GM12878 (cell line): ENCODE results near the gene ELK4. TPM values are rescaled to one million over a fixed set of nuclear protein-coding genes. Genes with fewer than 3 reads are reported as not detected.

Experiments used
- ATAC-seq: fragments of 200-7000 bp; cut with Tn5 transposase; 3 replicates; pipeline ENCODE4 v1.9.1; 2020; ENCODE audit warnings: mild to moderate bottlenecking, moderate library complexity
- BruUV-seq: library from RNA; stranded (reverse); fragments of 400-500 nt; replicated peaks from 2 replicates; lab custom pipeline; 2021; lab: Mats Ljungman, UMichigan
- CTCF ChIA-PET: fragments of 300-600 bp; sonication (Branson Sonifier 250); formaldehyde crosslinking; extraction: SDS; loops from one replicate; lab custom pipeline; 2021; ENCODE audit warnings: inconsistent platforms; lab: Yijun Ruan, JAX
- POLR2A ChIA-PET: fragments of 350-600 bp; formaldehyde crosslinking; extraction: SDS; loops from one replicate; lab custom pipeline; 2021; ENCODE audit warnings: inconsistent platforms; lab: Charles Lee
- RAD21 ChIA-PET: fragments of 300-600 bp; sonication (Branson Sonifier 250); formaldehyde crosslinking; loops from one replicate; lab custom pipeline; 2023; ENCODE audit warnings: antibody characterized with exemption; ENCODE audit not compliant: unreplicated experiment; lab: Charles Lee
- SMC1A ChIA-PET: fragments of 300-600 bp; sonication (Branson Sonifier 250); formaldehyde crosslinking; loops from one replicate; lab custom pipeline; 2023; ENCODE audit not compliant: unreplicated experiment, uncharacterized antibody; lab: Charles Lee
- DNase-seq: peaks from one replicate; pipeline ENCODE4 v3.0.0-alpha.2; 2011; ENCODE audit warnings: low read depth, low spot score
- FAIRE-seq: peaks from 3 replicates; lab custom pipeline; 2011; peaks lifted over from hg19 to GRCh38; lab: Jason Lieb, UNC
- H2AFZ ChIP-seq: 2 replicates; pipeline ENCODE4 v1.6.0; 2011; ENCODE audit warnings: low read depth, low read length, control low read depth; ENCODE audit not compliant: control insufficient read depth
- H3K27ac ChIP-seq: 2 replicates; pipeline ENCODE4 v1.5.1; 2011; ENCODE audit warnings: control low read depth; ENCODE audit not compliant: control insufficient read depth, insufficient read depth
- H3K27me3 ChIP-seq, 2 experiments: replicated peaks in 1 of 2; 2 replicates each; pipeline versions ENCODE4 v1.6.0 to v1.6.1; 2011; ENCODE audit warnings: low read length in 1 of 2; ENCODE audit not compliant: control insufficient read depth in 2 of 2, insufficient read depth in 2 of 2
- H3K36me3 ChIP-seq, 2 experiments: 2 replicates each; pipeline ENCODE4 v1.5.1; 2011; ENCODE audit warnings: low read length in 1 of 2; ENCODE audit not compliant: control insufficient read depth in 2 of 2, insufficient read depth in 2 of 2
- H3K4me1 ChIP-seq: 2 replicates; pipeline ENCODE4 v1.6.1; 2011; ENCODE audit warnings: mild to moderate bottlenecking, low read length, moderate library complexity, mixed read lengths; ENCODE audit not compliant: control insufficient read depth, insufficient read depth
- H3K4me2 ChIP-seq: 2 replicates; pipeline ENCODE4 v1.6.0; 2011; ENCODE audit warnings: control low read depth; ENCODE audit not compliant: control insufficient read depth, insufficient read depth
- H3K4me3 ChIP-seq: fragments of 200-600 bp; sonication (generic); 2 replicates; pipeline ENCODE4 v1.5.1; 2016
- H3K79me2 ChIP-seq: 2 replicates; pipeline ENCODE4 v1.6.0; 2011; ENCODE audit warnings: low read length; ENCODE audit not compliant: control insufficient read depth, insufficient read depth
- H3K9ac ChIP-seq: 2 replicates; pipeline ENCODE4 v1.8.0; 2011; ENCODE audit warnings: low read length, control low read depth, mixed read lengths; ENCODE audit not compliant: control insufficient read depth, insufficient read depth
- H3K9me3 ChIP-seq: replicated peaks from 3 replicates; pipeline ENCODE4 v1.5.1; 2011; ENCODE audit warnings: mild to moderate bottlenecking, low read length; ENCODE audit not compliant: control insufficient read depth, insufficient read depth
- H4K20me1 ChIP-seq: 2 replicates; pipeline ENCODE4 v1.6.0; 2011; ENCODE audit not compliant: control insufficient read depth, insufficient read depth
- NBN ChIP-seq: fragments of 450-650 bp; IDR thresholded peaks from 2 replicates; pipeline ENCODE4 v1.6.1; 2016
- RBBP5 ChIP-seq: fragments of 200-600 bp; sonication (generic); conservative IDR thresholded peaks from 2 replicates; pipeline ENCODE4 v1.6.1; 2016
- RCOR1 ChIP-seq: conservative IDR thresholded peaks from 2 replicates; pipeline ENCODE4 v1.6.1; 2012; ENCODE audit warnings: low read depth, low read length, improper control_type of control experiment
- SP1 ChIP-seq: IDR thresholded peaks from one replicate; pipeline ENCODE4 v1.6.1; 2011; ENCODE audit warnings: low read depth, low read length
- SPI1 ChIP-seq: IDR thresholded peaks from 2 replicates; pipeline ENCODE4 v1.6.1; 2011; ENCODE audit warnings: low read depth, mild to moderate bottlenecking, low read length, moderate library complexity, borderline replicate concordance; ENCODE audit not compliant: insufficient read depth
- whole genome bisulfite sequencing: methylation state at CpG from one replicate; pipeline ENCODE4 v1.1.6; 2016; ENCODE audit warnings: low lambda C conversion rate; ENCODE audit not compliant: insufficient replicate concordance, insufficient coverage; ENCODE audit errors: missing lambda C conversion rate; 5-methylcytosine and 5-hydroxymethylcytosine counted together
- in situ Hi-C: fragments of 300-500 bp; cut with MboI; formaldehyde crosslinking; loops from 9 replicates; pipeline ENCODE4 v1.14.3; 2018; ENCODE audit warnings: mixed read lengths
- intact Hi-C: fragments of 100-400 bp; cut with micrococcal nuclease; formaldehyde crosslinking; loops from one replicate; pipeline ENCODE4 v1.14.2; 2022; ENCODE audit not compliant: unreplicated experiment
- polyA plus RNA-seq, 11 experiments: library from polyadenylated mRNA; depleted of rRNA in 4 of 11; unstranded in 6 of 11; stranded (reverse) in 5 of 11; fragments of >200 nt; fragmentation: Nextera tagmentation in 4 of 11; fragmentation: Illumina TruSeq in 1 of 11; extraction: Ambion mirVana in 4 of 11; extraction: Trizol in 1 of 11; gene quantifications; 1 replicate in 1 of 11; 2 replicates in 10 of 11; pipeline versions ENCODE4 v1.2.1 to v1.2.3, GENCODE V29; 2011 to 2016; ENCODE audit warnings: inconsistent platforms in 2 of 11, missing spikeins in 2 of 11, low read depth in 1 of 11
- total RNA-seq, 4 experiments: library from RNA; depleted of rRNA in 3 of 4; stranded (reverse); fragments of >200 nt in 3 of 4; fragmentation: Illumina TruSeq in 1 of 4; extraction: Trizol in 1 of 4; gene quantifications; 2 replicates each; pipeline versions ENCODE4 v1.2.1 to v1.2.3, GENCODE V29; 2013 to 2021
- TF ChIP-seq, protein P1 (sequence below): fragments of 450-650 bp; IDR thresholded peaks from 2 replicates; pipeline ENCODE4 v1.6.1; 2018; ENCODE audit warnings: mild to moderate bottlenecking, low read depth, moderate library complexity; ENCODE audit not compliant: partially characterized antibody
- TF ChIP-seq, protein P2 (sequence below): IDR thresholded peaks from 2 replicates; pipeline ENCODE4 v1.6.1; 2012; ENCODE audit warnings: mild to moderate bottlenecking, low read depth, low read length

ELK4 gene
- total and polyA plus RNA-seq, 10 of the 15 experiments (the other 5 are each of a cell fraction or from before 2014, with no cell fraction given), result 5.2 to 71.5 (median 18.5) TPM

DNA sequence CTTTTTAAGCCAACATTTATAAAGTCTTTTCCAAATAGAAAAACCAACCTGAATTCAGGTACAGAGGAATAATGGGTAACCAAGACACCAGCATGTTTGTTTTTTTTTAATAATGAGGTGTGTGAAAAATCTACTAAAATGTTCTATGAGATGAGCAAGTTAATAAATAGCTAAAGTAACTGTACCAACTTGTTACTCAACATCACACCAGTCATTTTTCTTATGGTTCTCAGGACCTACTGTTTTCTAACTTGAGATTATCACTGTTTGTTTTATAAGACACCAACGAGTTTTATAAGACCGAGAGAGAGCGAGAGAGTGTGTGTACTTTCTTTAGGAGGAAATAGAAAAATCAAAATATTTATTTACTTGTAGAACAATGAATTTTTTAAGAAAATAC lies 12.4 kb downstream of the ELK4 start:
- no peak overlapping the region for H3K9ac ChIP-seq
- CTCF ChIA-PET, result interaction anchor here (0.7 kb wide), 1 partner anchor 364 kb away, joined by 3 read pairs; no protein-coding TSS in a partner anchor
- DNase-seq (no peak), ATAC-seq (no peak)
- SMC1A ChIA-PET, result interaction anchor here (1.4 to 1.9 kb wide), 2 partner anchors 28 to 35 kb away, joined by 3 to 8 read pairs; no protein-coding TSS in a partner anchor
- H3K36me3 ChIP-seq, result peaks cover 14 to 49% of the 10 kb centered on the region in 2 experiments
- peaks cover 9% of the 10 kb centered on the region for H3K79me2 ChIP-seq
- no peak overlapping the region for H3K4me3 ChIP-seq
- no peak overlapping the region for H2AFZ ChIP-seq
- intact Hi-C loops, result no loop called here
- H3K27ac ChIP-seq, result no peak overlapping the region
- TF ChIP-seq, protein P1, sequence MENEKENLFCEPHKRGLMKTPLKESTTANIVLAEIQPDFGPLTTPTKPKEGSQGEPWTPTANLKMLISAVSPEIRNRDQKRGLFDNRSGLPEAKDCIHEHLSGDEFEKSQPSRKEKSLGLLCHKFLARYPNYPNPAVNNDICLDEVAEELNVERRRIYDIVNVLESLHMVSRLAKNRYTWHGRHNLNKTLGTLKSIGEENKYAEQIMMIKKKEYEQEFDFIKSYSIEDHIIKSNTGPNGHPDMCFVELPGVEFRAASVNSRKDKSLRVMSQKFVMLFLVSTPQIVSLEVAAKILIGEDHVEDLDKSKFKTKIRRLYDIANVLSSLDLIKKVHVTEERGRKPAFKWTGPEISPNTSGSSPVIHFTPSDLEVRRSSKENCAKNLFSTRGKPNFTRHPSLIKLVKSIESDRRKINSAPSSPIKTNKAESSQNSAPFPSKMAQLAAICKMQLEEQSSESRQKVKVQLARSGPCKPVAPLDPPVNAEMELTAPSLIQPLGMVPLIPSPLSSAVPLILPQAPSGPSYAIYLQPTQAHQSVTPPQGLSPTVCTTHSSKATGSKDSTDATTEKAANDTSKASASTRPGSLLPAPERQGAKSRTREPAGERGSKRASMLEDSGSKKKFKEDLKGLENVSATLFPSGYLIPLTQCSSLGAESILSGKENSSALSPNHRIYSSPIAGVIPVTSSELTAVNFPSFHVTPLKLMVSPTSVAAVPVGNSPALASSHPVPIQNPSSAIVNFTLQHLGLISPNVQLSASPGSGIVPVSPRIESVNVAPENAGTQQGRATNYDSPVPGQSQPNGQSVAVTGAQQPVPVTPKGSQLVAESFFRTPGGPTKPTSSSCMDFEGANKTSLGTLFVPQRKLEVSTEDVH, result no peak
- TF ChIP-seq NBN, result no peak
- no peak for TF ChIP-seq SP1
- TF ChIP-seq RCOR1, result no peak
- no peak for TF ChIP-seq RBBP5
- TF ChIP-seq, protein P2, sequence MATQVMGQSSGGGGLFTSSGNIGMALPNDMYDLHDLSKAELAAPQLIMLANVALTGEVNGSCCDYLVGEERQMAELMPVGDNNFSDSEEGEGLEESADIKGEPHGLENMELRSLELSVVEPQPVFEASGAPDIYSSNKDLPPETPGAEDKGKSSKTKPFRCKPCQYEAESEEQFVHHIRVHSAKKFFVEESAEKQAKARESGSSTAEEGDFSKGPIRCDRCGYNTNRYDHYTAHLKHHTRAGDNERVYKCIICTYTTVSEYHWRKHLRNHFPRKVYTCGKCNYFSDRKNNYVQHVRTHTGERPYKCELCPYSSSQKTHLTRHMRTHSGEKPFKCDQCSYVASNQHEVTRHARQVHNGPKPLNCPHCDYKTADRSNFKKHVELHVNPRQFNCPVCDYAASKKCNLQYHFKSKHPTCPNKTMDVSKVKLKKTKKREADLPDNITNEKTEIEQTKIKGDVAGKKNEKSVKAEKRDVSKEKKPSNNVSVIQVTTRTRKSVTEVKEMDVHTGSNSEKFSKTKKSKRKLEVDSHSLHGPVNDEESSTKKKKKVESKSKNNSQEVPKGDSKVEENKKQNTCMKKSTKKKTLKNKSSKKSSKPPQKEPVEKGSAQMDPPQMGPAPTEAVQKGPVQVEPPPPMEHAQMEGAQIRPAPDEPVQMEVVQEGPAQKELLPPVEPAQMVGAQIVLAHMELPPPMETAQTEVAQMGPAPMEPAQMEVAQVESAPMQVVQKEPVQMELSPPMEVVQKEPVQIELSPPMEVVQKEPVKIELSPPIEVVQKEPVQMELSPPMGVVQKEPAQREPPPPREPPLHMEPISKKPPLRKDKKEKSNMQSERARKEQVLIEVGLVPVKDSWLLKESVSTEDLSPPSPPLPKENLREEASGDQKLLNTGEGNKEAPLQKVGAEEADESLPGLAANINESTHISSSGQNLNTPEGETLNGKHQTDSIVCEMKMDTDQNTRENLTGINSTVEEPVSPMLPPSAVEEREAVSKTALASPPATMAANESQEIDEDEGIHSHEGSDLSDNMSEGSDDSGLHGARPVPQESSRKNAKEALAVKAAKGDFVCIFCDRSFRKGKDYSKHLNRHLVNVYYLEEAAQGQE, result no peak
- no peak for TF ChIP-seq SPI1
- TF ChIP-seq, all 136 proteins: peak for 0
- BruUV-seq, result no TSS peak
- no peaks in the 10 kb centered on the region for H4K20me1 ChIP-seq
- no peak overlapping the region for H3K4me2 ChIP-seq
- RAD21 ChIA-PET, result interaction anchor here (0.9 kb wide), 1 partner anchor 10 kb away, joined by 3 read pairs; no protein-coding TSS in a partner anchor
- WGBS, result 96% methylated on average over 3 of the region's 3 CpGs
- POLR2A ChIA-PET, result interaction anchor here (1.5 kb wide), 1 partner anchor 12 kb away, joined by 3 read pairs; no protein-coding TSS in a partner anchor
- in situ Hi-C loops, result no loop called here
- FAIRE-seq, result no peak
- H3K9me3 ChIP-seq, result no peaks in the 10 kb centered on the region
- peaks cover 5% of the 10 kb centered on the region; the same call in 1 of the 2 replicates for H3K4me1 ChIP-seq
- no peaks in the 10 kb centered on the region for H3K27me3 ChIP-seq
